ENCODE data around the gene ZBTB8OS. TPM values are rescaled to one million over a fixed set of nuclear protein-coding genes. Genes with fewer than 3 reads are reported as not detected.

ZBTB8OS gene
- total RNA-seq, 1 experiment from 2014 or later: 52.5 TPM

DNA sequence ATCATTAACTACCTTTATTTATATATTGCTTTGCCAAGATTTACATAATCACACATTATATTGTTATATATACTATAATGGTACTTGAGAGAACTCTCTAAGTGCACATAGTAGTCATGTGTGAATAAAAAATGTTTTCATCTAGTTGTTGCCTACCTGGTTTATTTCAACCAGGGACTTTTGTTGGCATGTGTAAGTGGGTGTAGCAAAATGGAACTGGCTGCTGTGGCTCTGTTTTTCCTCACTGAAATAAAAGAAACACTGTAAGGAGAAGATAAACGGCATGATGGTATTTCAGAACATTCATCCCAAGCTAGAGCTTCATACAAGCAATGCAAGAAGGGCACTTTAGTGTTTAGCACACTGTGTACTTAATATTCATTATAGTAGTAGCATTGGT is 15.6 kb upstream of the ZBTB8OS start:
- Mint-ChIP-seq H3K9me3 (ENCODE audit: unreplicated experiment) (no peaks in the 10 kb centered on the region), H3K4me1 (ENCODE audit: low read depth, unreplicated experiment) (no peaks in the 10 kb centered on the region), H3K27me3 (ENCODE audit: insufficient read depth, unreplicated experiment) (no peaks in the 10 kb centered on the region), H3K4me3 (ENCODE audit: unreplicated experiment) (no peak overlapping the region), H3K27ac (ENCODE audit: unreplicated experiment) (no peak overlapping the region), H3K36me3 (ENCODE audit: insufficient read depth, unreplicated experiment) (peaks cover 72% of the 10 kb centered on the region)
- ChIA-PET POLR2A (no interaction called here), CTCF (no interaction called here)
- H3K4me1 ChIP-seq: no peaks in the 10 kb centered on the region
- H3K27me3 ChIP-seq (replicated peaks; ENCODE audit: control insufficient read depth, insufficient read depth, low read length): no peaks in the 10 kb centered on the region
- no TSS peak for BruUV-seq (replicated peaks)
- intact Hi-C loops (cut with micrococcal nuclease; ENCODE audit: unreplicated experiment): no loop called here
- DNase-seq: no peak
- no peaks in the 10 kb centered on the region for H3K9me3 ChIP-seq
- H3K4me3 ChIP-seq (ENCODE audit: low read depth, low read length): no peak overlapping the region
- no peaks in the 10 kb centered on the region; the same call in 1 of the 2 replicates for H3K36me3 ChIP-seq (ENCODE audit: control insufficient read depth, insufficient read depth, low read length)
- TF ChIP-seq, protein P1, sequence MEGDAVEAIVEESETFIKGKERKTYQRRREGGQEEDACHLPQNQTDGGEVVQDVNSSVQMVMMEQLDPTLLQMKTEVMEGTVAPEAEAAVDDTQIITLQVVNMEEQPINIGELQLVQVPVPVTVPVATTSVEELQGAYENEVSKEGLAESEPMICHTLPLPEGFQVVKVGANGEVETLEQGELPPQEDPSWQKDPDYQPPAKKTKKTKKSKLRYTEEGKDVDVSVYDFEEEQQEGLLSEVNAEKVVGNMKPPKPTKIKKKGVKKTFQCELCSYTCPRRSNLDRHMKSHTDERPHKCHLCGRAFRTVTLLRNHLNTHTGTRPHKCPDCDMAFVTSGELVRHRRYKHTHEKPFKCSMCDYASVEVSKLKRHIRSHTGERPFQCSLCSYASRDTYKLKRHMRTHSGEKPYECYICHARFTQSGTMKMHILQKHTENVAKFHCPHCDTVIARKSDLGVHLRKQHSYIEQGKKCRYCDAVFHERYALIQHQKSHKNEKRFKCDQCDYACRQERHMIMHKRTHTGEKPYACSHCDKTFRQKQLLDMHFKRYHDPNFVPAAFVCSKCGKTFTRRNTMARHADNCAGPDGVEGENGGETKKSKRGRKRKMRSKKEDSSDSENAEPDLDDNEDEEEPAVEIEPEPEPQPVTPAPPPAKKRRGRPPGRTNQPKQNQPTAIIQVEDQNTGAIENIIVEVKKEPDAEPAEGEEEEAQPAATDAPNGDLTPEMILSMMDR (IDR thresholded peaks at IDR 0.05; ENCODE audit: insufficient read depth in 1 of 2, low read depth in 1 of 2, low read length in 1 of 2, severe bottlenecking in 1 of 2, unreplicated experiment in 1 of 2): no peak

DNA sequence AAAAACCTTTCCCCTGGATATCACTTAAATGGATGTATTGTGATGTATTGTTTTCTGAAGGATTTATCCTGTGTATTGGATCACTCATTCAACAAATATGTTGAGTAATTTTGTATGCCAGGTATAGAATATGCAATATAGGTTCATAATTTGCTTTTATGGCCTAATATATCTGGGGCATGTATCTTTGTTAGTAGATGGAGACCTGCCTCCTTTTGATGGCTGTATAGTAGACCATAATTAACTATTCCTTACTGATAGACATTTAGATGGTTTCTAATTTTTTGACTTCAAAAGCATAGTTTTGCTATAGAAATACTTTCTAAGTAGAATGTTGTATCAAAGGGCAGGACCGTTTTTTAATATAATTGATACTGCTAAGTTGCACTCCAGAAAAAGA is 9.2 kb upstream of the ZBTB8OS start:
- intact Hi-C loops (cut with micrococcal nuclease; ENCODE audit: unreplicated experiment): no loop called here
- TF ChIP-seq, protein P1 (IDR thresholded peaks at IDR 0.05; ENCODE audit: insufficient read depth in 1 of 2, low read depth in 1 of 2, low read length in 1 of 2, severe bottlenecking in 1 of 2, unreplicated experiment in 1 of 2): no peak
- Mint-ChIP-seq H3K9me3 (ENCODE audit: unreplicated experiment) (no peaks in the 10 kb centered on the region), H3K4me1 (ENCODE audit: low read depth, unreplicated experiment) (no peaks in the 10 kb centered on the region), H3K27me3 (ENCODE audit: insufficient read depth, unreplicated experiment) (no peaks in the 10 kb centered on the region), H3K27ac (ENCODE audit: unreplicated experiment) (no peak overlapping the region), H3K36me3 (ENCODE audit: insufficient read depth, unreplicated experiment) (peaks cover 83% of the 10 kb centered on the region), H3K4me3 (ENCODE audit: unreplicated experiment) (no peak overlapping the region)
- Histone ChIP-seq H3K4me1 (no peaks in the 10 kb centered on the region), H3K27me3 (replicated peaks; ENCODE audit: control insufficient read depth, insufficient read depth, low read length) (no peaks in the 10 kb centered on the region), H3K36me3 (ENCODE audit: control insufficient read depth, insufficient read depth, low read length) (no peaks in the 10 kb centered on the region; the same call in 1 of the 2 replicates), H3K9me3 (no peaks in the 10 kb centered on the region), H3K4me3 (ENCODE audit: low read depth, low read length) (no peak overlapping the region)
- no peak for DNase-seq
- BruUV-seq (replicated peaks): no TSS peak
- ChIA-PET CTCF (no interaction called here), POLR2A (no interaction called here)

DNA sequence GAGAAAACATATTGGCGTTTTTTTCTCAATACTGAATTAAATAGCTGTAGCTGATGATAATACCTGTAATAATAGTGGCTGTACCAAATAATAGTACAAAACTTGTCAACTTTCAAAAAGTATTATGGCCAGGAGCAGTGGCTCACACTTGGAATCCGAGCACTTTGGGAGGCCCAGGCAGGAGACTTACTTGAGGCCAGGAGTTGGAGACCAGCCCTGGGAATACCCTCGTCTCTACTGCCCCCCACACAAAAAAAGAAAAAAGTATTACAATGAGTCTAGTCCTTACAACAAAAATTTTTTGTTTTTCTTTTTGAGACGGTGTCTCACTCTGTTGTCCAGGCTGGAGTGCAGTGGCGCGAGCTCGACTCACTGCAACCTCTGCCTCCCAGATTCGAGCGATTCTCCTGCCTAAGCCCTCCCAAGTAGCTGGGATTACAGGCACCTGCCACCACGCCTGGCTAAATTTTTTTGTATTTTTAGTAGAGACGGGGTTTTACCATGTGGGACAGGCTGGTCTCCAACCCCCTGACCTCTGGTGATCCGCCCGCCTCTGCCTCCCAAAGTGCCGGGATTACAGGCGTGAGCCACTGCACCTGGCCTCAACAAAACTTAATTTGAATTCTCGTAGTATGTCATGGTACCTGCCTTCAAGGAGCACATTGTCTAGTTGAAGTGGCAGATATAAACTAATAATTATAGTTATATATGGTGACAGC is 2.1 kb upstream of the ZBTB8OS start:
- TF ChIP-seq, protein P1 (IDR thresholded peaks at IDR 0.05; ENCODE audit: insufficient read depth in 1 of 2, low read depth in 1 of 2, low read length in 1 of 2, severe bottlenecking in 1 of 2, unreplicated experiment in 1 of 2): no peak
- BruUV-seq (replicated peaks): no TSS peak
- CTCF ChIA-PET: no interaction called here
- no peak for DNase-seq
- Histone ChIP-seq H3K4me3 (ENCODE audit: low read depth, low read length) (peak overlapping the region; percentile 80), H3K4me1 (0 out of 2 replicates have a peak, but pooled peaks cover 7% of the 10 kb centered on the region), H3K36me3 (ENCODE audit: control insufficient read depth, insufficient read depth, low read length) (no peaks in the 10 kb centered on the region; the same call in 1 of the 2 replicates), H3K9me3 (no peaks in the 10 kb centered on the region), H3K27me3 (replicated peaks; ENCODE audit: control insufficient read depth, insufficient read depth, low read length) (no peaks in the 10 kb centered on the region)
- Mint-ChIP-seq H3K4me3 (ENCODE audit: unreplicated experiment) (peak overlapping the region; percentile 83), H3K27me3 (ENCODE audit: insufficient read depth, unreplicated experiment) (no peaks in the 10 kb centered on the region), H3K4me1 (ENCODE audit: low read depth, unreplicated experiment) (no peaks in the 10 kb centered on the region), H3K36me3 (ENCODE audit: insufficient read depth, unreplicated experiment) (peaks cover 56% of the 10 kb centered on the region), H3K27ac (ENCODE audit: unreplicated experiment) (peak overlapping the region; percentile 92), H3K9me3 (ENCODE audit: unreplicated experiment) (no peaks in the 10 kb centered on the region)
- intact Hi-C loops (cut with micrococcal nuclease; ENCODE audit: unreplicated experiment): no loop called here
- POLR2A ChIA-PET: interaction anchor here (0.6 to 0.7 kb wide), 2 partner anchors 70 to 754 kb away, joined by 3 to 4 read pairs; no protein-coding TSS in a partner anchor

All from Caco-2 (cell line).